GM23338 (cell line): ENCODE data around the gene TST. TPM values are rescaled to one million over a fixed set of nuclear protein-coding genes. Genes with fewer than 3 reads are reported as not detected.

ENCODE experiments used
- EZH2 ChIP-seq: fragments of 200-600 bp; sonication (generic); IDR thresholded peaks from one replicate; pipeline ENCODE4 v1.8.0; 2017; ENCODE audit warnings: antibody characterized with exemption, mild to moderate bottlenecking, low read depth; ENCODE audit not compliant: unreplicated experiment
- EZH2phosphoT487 ChIP-seq: fragments of 200-600 bp; sonication (generic); IDR thresholded peaks from one replicate; pipeline ENCODE4 v1.8.1; 2018; ENCODE audit warnings: antibody characterized with exemption; ENCODE audit not compliant: unreplicated experiment
- NANOG ChIP-seq: IDR thresholded peaks from 2 replicates; pipeline ENCODE4 v1.6.1; 2016; ENCODE audit warnings: antibody characterized with exemption, borderline replicate concordance
- STAT1 ChIP-seq: IDR thresholded peaks from one replicate; pipeline ENCODE4 v1.6.1; 2016; ENCODE audit warnings: antibody characterized with exemption; ENCODE audit not compliant: unreplicated experiment
- ZNF114 ChIP-seq: fragments of 250-450 bp; sonication (Bioruptor Pico); IDR thresholded peaks from 2 replicates; pipeline ENCODE4 v1.5.0; 2020; ENCODE audit warnings: mild to moderate bottlenecking, moderate library complexity
- ZNF331 ChIP-seq: fragments of 250-450 bp; sonication (Bioruptor Pico); IDR thresholded peaks from 2 replicates; pipeline ENCODE4 v1.5.0; 2020; ENCODE audit warnings: low read depth, mild to moderate bottlenecking, moderate library complexity
- polyA plus RNA-seq: library from polyadenylated mRNA; unstranded; fragments of >200 nt; fragmentation: Nextera tagmentation; extraction: Ambion mirVana; gene quantifications from 2 replicates; pipeline ENCODE4 v1.2.1, GENCODE V29; 2016
- total RNA-seq: library from RNA; depleted of rRNA; stranded (reverse); fragments of >200 nt; shearing (Covaris generic); gene quantifications from 2 replicates; pipeline ENCODE4 v1.2.3, GENCODE V29; 2014
- TF ChIP-seq, protein P1 (sequence below), 2 experiments: fragments of 200-600 bp in 1 of 2; sonication (generic) in 1 of 2; conservative IDR thresholded peaks; 2 replicates each; pipeline versions ENCODE4 v1.5.1 to v1.6.1; 2016 to 2017; ENCODE audit warnings: antibody characterized with exemption in 2 of 2, low read depth in 2 of 2, mild to moderate bottlenecking in 2 of 2, moderate library complexity in 1 of 2
- TF ChIP-seq, protein P2 (sequence below): fragments of 250-450 bp; sonication (Bioruptor Pico); IDR thresholded peaks from 2 replicates; pipeline ENCODE4 v1.5.0; 2020; ENCODE audit warnings: mild to moderate bottlenecking, moderate library complexity

Gene TST
- total and polyA plus RNA-seq, 2 experiments from 2014 or later = 14.6 to 32.7 TPM

DNA sequence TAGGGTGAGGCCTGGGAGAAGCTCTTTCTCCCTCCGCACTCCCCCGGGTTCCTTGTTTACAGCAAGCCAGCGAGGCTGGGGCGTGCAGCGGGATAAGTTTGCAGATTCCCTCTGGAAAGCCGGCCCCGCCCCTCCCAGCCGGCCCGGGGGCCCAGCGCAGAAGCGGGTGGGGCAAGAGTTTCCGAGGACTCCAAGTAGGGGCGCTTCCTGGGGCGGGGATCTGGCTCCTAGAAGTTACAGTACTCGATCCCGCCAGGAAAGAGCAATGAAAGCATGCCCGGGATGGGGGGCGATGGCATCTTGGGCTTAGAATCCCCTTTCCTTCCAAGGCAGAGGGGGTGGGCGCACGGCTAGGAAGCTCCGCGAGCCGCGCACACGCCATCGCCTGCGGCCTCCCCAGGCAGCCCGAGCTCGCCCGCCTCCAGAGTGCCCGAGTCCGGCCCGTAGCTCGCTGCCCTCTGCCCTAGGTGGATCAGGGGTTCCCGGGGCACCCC is 385 bp downstream of the TST start (continued):
- TF ChIP-seq, protein P1, sequence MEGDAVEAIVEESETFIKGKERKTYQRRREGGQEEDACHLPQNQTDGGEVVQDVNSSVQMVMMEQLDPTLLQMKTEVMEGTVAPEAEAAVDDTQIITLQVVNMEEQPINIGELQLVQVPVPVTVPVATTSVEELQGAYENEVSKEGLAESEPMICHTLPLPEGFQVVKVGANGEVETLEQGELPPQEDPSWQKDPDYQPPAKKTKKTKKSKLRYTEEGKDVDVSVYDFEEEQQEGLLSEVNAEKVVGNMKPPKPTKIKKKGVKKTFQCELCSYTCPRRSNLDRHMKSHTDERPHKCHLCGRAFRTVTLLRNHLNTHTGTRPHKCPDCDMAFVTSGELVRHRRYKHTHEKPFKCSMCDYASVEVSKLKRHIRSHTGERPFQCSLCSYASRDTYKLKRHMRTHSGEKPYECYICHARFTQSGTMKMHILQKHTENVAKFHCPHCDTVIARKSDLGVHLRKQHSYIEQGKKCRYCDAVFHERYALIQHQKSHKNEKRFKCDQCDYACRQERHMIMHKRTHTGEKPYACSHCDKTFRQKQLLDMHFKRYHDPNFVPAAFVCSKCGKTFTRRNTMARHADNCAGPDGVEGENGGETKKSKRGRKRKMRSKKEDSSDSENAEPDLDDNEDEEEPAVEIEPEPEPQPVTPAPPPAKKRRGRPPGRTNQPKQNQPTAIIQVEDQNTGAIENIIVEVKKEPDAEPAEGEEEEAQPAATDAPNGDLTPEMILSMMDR (conservative IDR thresholded peaks at IDR 0.05; ENCODE audit: low read depth in 2 of 2) = no peak
- TF ChIP-seq ZNF114 (no peak), ZNF331 (CRISPR knock-in tag) (no peak), STAT1 (no peak), NANOG (no peak), EZH2 (no peak), EZH2phosphoT487 (no peak)
- TF ChIP-seq, protein P2, sequence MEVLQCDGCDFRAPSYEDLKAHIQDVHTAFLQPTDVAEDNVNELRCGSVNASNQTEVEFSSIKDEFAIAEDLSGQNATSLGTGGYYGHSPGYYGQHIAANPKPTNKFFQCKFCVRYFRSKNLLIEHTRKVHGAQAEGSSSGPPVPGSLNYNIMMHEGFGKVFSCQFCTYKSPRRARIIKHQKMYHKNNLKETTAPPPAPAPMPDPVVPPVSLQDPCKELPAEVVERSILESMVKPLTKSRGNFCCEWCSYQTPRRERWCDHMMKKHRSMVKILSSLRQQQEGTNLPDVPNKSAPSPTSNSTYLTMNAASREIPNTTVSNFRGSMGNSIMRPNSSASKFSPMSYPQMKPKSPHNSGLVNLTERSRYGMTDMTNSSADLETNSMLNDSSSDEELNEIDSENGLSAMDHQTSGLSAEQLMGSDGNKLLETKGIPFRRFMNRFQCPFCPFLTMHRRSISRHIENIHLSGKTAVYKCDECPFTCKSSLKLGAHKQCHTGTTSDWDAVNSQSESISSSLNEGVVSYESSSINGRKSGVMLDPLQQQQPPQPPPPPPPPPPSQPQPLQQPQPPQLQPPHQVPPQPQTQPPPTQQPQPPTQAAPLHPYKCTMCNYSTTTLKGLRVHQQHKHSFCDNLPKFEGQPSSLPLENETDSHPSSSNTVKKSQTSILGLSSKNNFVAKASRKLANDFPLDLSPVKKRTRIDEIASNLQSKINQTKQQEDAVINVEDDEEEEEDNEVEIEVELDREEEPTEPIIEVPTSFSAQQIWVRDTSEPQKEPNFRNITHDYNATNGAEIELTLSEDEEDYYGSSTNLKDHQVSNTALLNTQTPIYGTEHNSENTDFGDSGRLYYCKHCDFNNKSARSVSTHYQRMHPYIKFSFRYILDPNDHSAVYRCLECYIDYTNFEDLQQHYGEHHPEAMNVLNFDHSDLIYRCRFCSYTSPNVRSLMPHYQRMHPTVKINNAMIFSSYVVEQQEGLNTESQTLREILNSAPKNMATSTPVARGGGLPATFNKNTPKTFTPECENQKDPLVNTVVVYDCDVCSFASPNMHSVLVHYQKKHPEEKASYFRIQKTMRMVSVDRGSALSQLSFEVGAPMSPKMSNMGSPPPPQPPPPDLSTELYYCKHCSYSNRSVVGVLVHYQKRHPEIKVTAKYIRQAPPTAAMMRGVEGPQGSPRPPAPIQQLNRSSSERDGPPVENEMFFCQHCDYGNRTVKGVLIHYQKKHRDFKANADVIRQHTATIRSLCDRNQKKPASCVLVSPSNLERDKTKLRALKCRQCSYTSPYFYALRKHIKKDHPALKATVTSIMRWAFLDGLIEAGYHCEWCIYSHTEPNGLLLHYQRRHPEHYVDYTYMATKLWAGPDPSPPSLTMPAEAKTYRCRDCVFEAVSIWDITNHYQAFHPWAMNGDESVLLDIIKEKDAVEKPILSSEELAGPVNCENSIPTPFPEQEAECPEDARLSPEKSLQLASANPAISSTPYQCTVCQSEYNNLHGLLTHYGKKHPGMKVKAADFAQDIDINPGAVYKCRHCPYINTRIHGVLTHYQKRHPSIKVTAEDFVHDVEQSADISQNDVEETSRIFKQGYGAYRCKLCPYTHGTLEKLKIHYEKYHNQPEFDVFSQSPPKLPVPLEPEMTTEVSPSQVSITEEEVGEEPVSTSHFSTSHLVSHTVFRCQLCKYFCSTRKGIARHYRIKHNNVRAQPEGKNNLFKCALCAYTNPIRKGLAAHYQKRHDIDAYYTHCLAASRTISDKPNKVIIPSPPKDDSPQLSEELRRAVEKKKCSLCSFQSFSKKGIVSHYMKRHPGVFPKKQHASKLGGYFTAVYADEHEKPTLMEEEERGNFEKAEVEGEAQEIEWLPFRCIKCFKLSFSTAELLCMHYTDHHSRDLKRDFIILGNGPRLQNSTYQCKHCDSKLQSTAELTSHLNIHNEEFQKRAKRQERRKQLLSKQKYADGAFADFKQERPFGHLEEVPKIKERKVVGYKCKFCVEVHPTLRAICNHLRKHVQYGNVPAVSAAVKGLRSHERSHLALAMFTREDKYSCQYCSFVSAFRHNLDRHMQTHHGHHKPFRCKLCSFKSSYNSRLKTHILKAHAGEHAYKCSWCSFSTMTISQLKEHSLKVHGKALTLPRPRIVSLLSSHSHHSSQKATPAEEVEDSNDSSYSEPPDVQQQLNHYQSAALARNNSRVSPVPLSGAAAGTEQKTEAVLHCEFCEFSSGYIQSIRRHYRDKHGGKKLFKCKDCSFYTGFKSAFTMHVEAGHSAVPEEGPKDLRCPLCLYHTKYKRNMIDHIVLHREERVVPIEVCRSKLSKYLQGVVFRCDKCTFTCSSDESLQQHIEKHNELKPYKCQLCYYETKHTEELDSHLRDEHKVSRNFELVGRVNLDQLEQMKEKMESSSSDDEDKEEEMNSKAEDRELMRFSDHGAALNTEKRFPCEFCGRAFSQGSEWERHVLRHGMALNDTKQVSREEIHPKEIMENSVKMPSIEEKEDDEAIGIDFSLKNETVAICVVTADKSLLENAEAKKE (CRISPR knock-in tag) = no peak
